ENCODE measurements around the gene S100A5. TPM values are rescaled to one million over a fixed set of nuclear protein-coding genes. Genes with fewer than 3 reads are reported as not detected.

S100A5 gene
- polyA plus RNA-seq, 2 of the 4 experiments (the other 2 are of a cell fraction): 0.45 to 0.68 TPM

- H3K4me2 ChIP-seq: peak overlapping the region; percentile 80
- no peaks in the 10 kb centered on the region for H3K9me3 ChIP-seq
- 0 out of 2 replicates have a peak, but pooled peaks have one; percentile 42 for TF ChIP-seq RFX5 (IDR thresholded peaks at IDR 0.05)
- TF ChIP-seq E2F6 (IDR thresholded peaks at IDR 0.05; ENCODE audit: borderline replicate concordance, low read depth): 0 out of 2 replicates have a peak, but pooled peaks have one; percentile 17
- TF ChIP-seq HMGXB4 (CRISPR knock-in tag; IDR thresholded peaks at IDR 0.05; ENCODE audit: borderline replicate concordance): peak; percentile 11; the same call in 1 of the 2 replicates
- no peak for TF ChIP-seq CHD2 (IDR thresholded peaks at IDR 0.05; ENCODE audit: low read length, partially characterized antibody)
- TF ChIP-seq RAD21 (conservative IDR thresholded peaks at IDR 0.05 in 1 of 2, IDR thresholded peaks at IDR 0.05 in 1 of 2): no peak
- TF ChIP-seq FOSL2 (IDR thresholded peaks at IDR 0.05): no peak
- peak; percentile 55 for TF ChIP-seq FOSL2 (CRISPR knock-in tag; IDR thresholded peaks at IDR 0.05)
- TF ChIP-seq, protein P1, sequence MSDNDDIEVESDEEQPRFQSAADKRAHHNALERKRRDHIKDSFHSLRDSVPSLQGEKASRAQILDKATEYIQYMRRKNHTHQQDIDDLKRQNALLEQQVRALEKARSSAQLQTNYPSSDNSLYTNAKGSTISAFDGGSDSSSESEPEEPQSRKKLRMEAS (IDR thresholded peaks at IDR 0.05): peak; percentile 66
- CTCF ChIA-PET: interaction anchor here (0.6 to 7.5 kb wide), 38 partner anchors 8 to 217 kb away, joined by 3 to 471 read pairs (median 6); partner anchors contain the start of genes CHTOP, NPR1, S100A1 and S100A13
- POLR2A ChIA-PET: interaction anchor here (0.6 to 2.4 kb wide), 7 partner anchors 20 to 160 kb away, joined by 3 to 102 read pairs (median 6); partner anchors contain the start of genes CHTOP, INTS3, S100A4 and S100A6
- ATAC-seq: peak; percentile 3; a peak in 4 of 6 replicates
- peaks cover 57% of the 10 kb centered on the region for H3K4me1 ChIP-seq
- WGBS (ENCODE audit: missing lambda C conversion rate): 13% methylated on average over 20 of the region's 22 CpGs
- DNase-seq (ENCODE audit: low read depth in 1 of 2, low spot score in 1 of 2): peak; percentile 48 to 82
- H3K27ac ChIP-seq: peak overlapping the region; percentile 97 to 100
- peak overlapping the region; percentile 24; the same call in 2 of the 3 replicates for H3K4me3 ChIP-seq
- FAIRE-seq: peak; percentile 49
Measured at GRCh38 chr1:153567621-153568366, 27.1 kb upstream of the S100A5 start.

DNA sequence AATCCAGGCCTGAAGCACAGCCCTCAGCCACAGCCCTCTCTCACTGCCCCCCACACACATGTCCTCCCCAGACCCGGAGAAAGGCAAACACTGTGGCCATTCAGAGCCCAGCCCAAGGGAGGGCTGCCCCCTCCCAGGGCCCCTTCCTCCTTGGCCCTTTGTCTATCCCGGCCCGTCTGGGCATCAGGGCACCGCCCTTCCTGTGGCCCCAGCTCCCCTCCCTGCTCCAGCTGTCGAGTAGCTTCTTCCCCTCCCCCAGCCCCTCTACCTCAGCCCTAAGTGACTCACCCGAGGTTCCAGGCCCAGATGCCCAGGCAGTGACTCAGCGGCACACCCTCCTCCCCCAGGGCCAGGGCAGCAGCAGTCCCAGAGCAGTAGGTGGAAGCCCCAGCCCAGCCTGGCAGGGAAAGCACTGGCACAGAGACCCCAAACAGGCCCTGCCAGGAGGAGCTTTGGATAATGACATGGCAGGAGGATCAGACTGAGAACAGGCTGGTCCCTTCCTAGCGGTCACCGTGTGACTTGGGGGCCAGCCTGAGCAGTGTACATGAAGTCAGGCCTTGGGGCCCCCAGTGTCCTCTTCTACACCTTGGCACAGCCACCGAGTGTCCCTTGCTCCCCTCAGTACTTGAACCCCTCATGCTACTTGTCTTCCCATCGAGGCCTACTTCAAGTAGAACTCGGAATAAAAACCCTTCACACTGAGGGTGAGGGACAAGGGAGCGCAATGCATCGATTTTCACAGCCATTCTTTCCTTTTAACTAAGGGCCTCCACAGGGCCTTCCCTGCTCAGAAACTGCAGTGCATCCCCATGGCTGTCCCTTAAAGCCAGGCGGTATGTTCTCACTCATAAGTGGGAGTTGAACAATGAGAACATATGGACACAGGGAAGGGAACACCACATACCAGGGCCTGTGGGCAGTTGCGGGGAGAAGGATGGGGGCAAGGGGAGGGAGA lies 26.0 kb upstream of the S100A5 start:
- ChIA-PET CTCF (interaction anchor here (0.9 to 8.3 kb wide), 9 partner anchors 19 to 214 kb away, joined by 3 to 141 read pairs (median 5); partner anchors contain the start of genes S100A13, S100A3, S100A4 and S100A5), POLR2A (interaction anchor here (0.6 to 2.3 kb wide), 14 partner anchors 9 to 424 kb away, joined by 3 to 96 read pairs (median 6); partner anchors contain the start of genes CHTOP, S100A13, S100A4 and S100A5)
- FAIRE-seq (peak; percentile 93), ATAC-seq (peak; percentile 82 to 89), DNase-seq (ENCODE audit: low read depth in 1 of 2, low spot score in 1 of 2) (peak; percentile 99)
- 21% methylated on average over 13 of the region's 16 CpGs for WGBS (ENCODE audit: missing lambda C conversion rate)
- no peaks in the 10 kb centered on the region for H3K9me3 ChIP-seq
- H3K27ac ChIP-seq: peak overlapping the region; percentile 97 to 100
- peak overlapping the region; percentile 80 for H3K4me2 ChIP-seq
- H3K4me1 ChIP-seq: peaks cover 57% of the 10 kb centered on the region
- peak overlapping the region; percentile 15; the same call in 1 of the 3 replicates for H3K4me3 ChIP-seq
- TF ChIP-seq CHD2 (IDR thresholded peaks at IDR 0.05; ENCODE audit: low read length, partially characterized antibody): peak; percentile 68
- no peak for TF ChIP-seq BHLHE40 (IDR thresholded peaks at IDR 0.05; ENCODE audit: low read depth, low read length)
- peak; percentile 79; the same call in 1 of the 2 replicates for TF ChIP-seq EHF (CRISPR knock-in tag; IDR thresholded peaks at IDR 0.05)
- no peak for TF ChIP-seq ZC3H11A (IDR thresholded peaks at IDR 0.05)
- peak; percentile 91 to 97 for TF ChIP-seq JUN (IDR thresholded peaks at IDR 0.05)
- no peak for TF ChIP-seq RCOR1 (IDR thresholded peaks at IDR 0.05; ENCODE audit: low read depth, low read length)
- TF ChIP-seq CBX8 (IDR thresholded peaks at IDR 0.05): no peak
- no peak for TF ChIP-seq MAZ (IDR thresholded peaks at IDR 0.05; ENCODE audit: borderline replicate concordance, low read depth, low read length)
- TF ChIP-seq, protein P2, sequence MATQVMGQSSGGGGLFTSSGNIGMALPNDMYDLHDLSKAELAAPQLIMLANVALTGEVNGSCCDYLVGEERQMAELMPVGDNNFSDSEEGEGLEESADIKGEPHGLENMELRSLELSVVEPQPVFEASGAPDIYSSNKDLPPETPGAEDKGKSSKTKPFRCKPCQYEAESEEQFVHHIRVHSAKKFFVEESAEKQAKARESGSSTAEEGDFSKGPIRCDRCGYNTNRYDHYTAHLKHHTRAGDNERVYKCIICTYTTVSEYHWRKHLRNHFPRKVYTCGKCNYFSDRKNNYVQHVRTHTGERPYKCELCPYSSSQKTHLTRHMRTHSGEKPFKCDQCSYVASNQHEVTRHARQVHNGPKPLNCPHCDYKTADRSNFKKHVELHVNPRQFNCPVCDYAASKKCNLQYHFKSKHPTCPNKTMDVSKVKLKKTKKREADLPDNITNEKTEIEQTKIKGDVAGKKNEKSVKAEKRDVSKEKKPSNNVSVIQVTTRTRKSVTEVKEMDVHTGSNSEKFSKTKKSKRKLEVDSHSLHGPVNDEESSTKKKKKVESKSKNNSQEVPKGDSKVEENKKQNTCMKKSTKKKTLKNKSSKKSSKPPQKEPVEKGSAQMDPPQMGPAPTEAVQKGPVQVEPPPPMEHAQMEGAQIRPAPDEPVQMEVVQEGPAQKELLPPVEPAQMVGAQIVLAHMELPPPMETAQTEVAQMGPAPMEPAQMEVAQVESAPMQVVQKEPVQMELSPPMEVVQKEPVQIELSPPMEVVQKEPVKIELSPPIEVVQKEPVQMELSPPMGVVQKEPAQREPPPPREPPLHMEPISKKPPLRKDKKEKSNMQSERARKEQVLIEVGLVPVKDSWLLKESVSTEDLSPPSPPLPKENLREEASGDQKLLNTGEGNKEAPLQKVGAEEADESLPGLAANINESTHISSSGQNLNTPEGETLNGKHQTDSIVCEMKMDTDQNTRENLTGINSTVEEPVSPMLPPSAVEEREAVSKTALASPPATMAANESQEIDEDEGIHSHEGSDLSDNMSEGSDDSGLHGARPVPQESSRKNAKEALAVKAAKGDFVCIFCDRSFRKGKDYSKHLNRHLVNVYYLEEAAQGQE (IDR thresholded peaks at IDR 0.05): no peak
- TF ChIP-seq FOSB (CRISPR knock-in tag; IDR thresholded peaks at IDR 0.05): 0 out of 2 replicates have a peak, but pooled peaks have one; percentile 56
- TF ChIP-seq ELK1 (IDR thresholded peaks at IDR 0.05; ENCODE audit: low read depth, low read length): no peak
- TF ChIP-seq CEBPB (IDR thresholded peaks at IDR 0.05): peak in 1 of 2 experiments; percentile 64; a peak in 2 of 4 replicates
- no peak for TF ChIP-seq USF2 (IDR thresholded peaks at IDR 0.05)
- peak; percentile 94 for TF ChIP-seq GATA3 (IDR thresholded peaks at IDR 0.05; ENCODE audit: borderline replicate concordance)
- 0 out of 2 replicates have a peak, but pooled peaks have one; percentile 2 for TF ChIP-seq MYC (IDR thresholded peaks at IDR 0.05; ENCODE audit: borderline replicate concordance, low read length)
- TF ChIP-seq, protein P1 (IDR thresholded peaks at IDR 0.05): peak; percentile 90
